K562 (cell line): ENCODE measurements around the gene CLGN. TPM values are rescaled to one million over a fixed set of nuclear protein-coding genes. Genes with fewer than 3 reads are reported as not detected.
A peak's percentile ranks its signal among the peaks of the same experiment; 100 is the strongest.

ENCODE experiments used
- CBFA2T3 ChIP-seq: fragments of 450-650 bp; IDR thresholded peaks from 2 replicates; pipeline ENCODE4 v1.6.1; 2017
- DMBX1 ChIP-seq: fragments of 250-450 bp; sonication (Bioruptor Pico); IDR thresholded peaks from 2 replicates; pipeline ENCODE4 v1.8.0; 2022; ENCODE audit warnings: inconsistent platforms, mild to moderate bottlenecking, moderate library complexity, borderline replicate concordance
- EP300 ChIP-seq: IDR thresholded peaks from 2 replicates; pipeline ENCODE4 v1.6.1; 2012; ENCODE audit warnings: low read length, improper control_type of control experiment
- EP400 ChIP-seq: fragments of 450-650 bp; IDR thresholded peaks from 2 replicates; pipeline ENCODE4 v1.6.1; 2017; ENCODE audit warnings: antibody characterized with exemption, mild to moderate bottlenecking, moderate library complexity
- FOXP1 ChIP-seq: sonication (generic); formaldehyde crosslinking; IDR thresholded peaks from 2 replicates; pipeline ENCODE4 v1.8.0; 2022; ENCODE audit warnings: mild to moderate bottlenecking, missing genetic modification reagents
- GABPB2 ChIP-seq: fragments of 250-450 bp; sonication (Bioruptor Pico); conservative IDR thresholded peaks from 2 replicates; pipeline ENCODE4 v1.5.1; 2021; ENCODE audit warnings: mild to moderate bottlenecking
- GMEB1 ChIP-seq: fragments of 250-450 bp; sonication (Bioruptor Pico); IDR thresholded peaks from 2 replicates; pipeline ENCODE4 v1.4.0; 2020; ENCODE audit warnings: mild to moderate bottlenecking
- HMGN3 ChIP-seq: IDR thresholded peaks from 2 replicates; pipeline ENCODE4 v1.6.1; 2011; ENCODE audit warnings: borderline replicate concordance, low read depth, mild to moderate bottlenecking, mixed read lengths, low read length; ENCODE audit not compliant: insufficient read length; ENCODE audit errors: extremely low read depth
- PPARD ChIP-seq: fragments of 250-450 bp; sonication (Bioruptor Pico); IDR thresholded peaks from 2 replicates; pipeline ENCODE4 v1.8.0; 2022; ENCODE audit warnings: inconsistent platforms, mild to moderate bottlenecking, moderate library complexity
- SMARCE1 ChIP-seq: fragments of 450-650 bp; IDR thresholded peaks from 2 replicates; pipeline ENCODE4 v1.7.1; 2016; ENCODE audit warnings: mild to moderate bottlenecking
- SNRNP70 ChIP-seq: fragments of 200-400 bp; formaldehyde crosslinking; optimal IDR thresholded peaks from 2 replicates; pipeline ENCODE3; 2017; ENCODE audit warnings: low read depth, low read length
- TEAD2 ChIP-seq: fragments of 450-650 bp; IDR thresholded peaks from 2 replicates; pipeline ENCODE4 v1.6.1; 2016; ENCODE audit warnings: missing genetic modification characterization, control low read depth, missing compliant biosample characterization
- ZNF23 ChIP-seq: fragments of 250-450 bp; sonication (Bioruptor Pico); IDR thresholded peaks from 2 replicates; pipeline ENCODE4 v1.4.0; 2020; ENCODE audit warnings: mild to moderate bottlenecking
- ZNF445 ChIP-seq: fragments of 250-450 bp; sonication (Bioruptor Pico); IDR thresholded peaks from 2 replicates; pipeline ENCODE4 v1.4.0; 2020; ENCODE audit warnings: low read depth, mild to moderate bottlenecking, moderate library complexity
- polyA plus RNA-seq, 8 experiments: library from polyadenylated mRNA; depleted of rRNA in 4 of 8; stranded (reverse) in 5 of 8; unstranded in 3 of 8; fragments of >200 nt; fragmentation: Nextera tagmentation in 2 of 8; fragmentation: Illumina TruSeq in 1 of 8; extraction: Ambion mirVana in 2 of 8; extraction: Trizol in 1 of 8; gene quantifications; 2 replicates each; pipeline versions ENCODE4 v1.2.1 to v1.2.3, GENCODE V29; 2011 to 2014; ENCODE audit warnings: inconsistent platforms in 1 of 8, missing spikeins in 1 of 8
- total RNA-seq, 7 experiments: library from RNA; depleted of rRNA in 6 of 7; stranded (reverse); fragments of >200 nt in 6 of 7; fragmentation: Illumina TruSeq in 2 of 7; extraction: Trizol in 2 of 7; gene quantifications; 2 replicates each; pipeline versions ENCODE4 v1.2.1 to v1.2.3, GENCODE V29; 2011 to 2021; ENCODE audit warnings: low replicate concordance in 1 of 7
- TF ChIP-seq, protein P1 (sequence below): sonication (generic); formaldehyde crosslinking; IDR thresholded peaks from 2 replicates; pipeline ENCODE4 v1.8.0; 2022; ENCODE audit warnings: missing genetic modification reagents, mild to moderate bottlenecking, borderline replicate concordance

CLGN gene
- total and polyA plus RNA-seq, 9 of the 15 experiments (the other 6 are each of a cell fraction or from before 2014, with no cell fraction given), result 0.22 to 3.6 (median 2.7) TPM

DNA sequence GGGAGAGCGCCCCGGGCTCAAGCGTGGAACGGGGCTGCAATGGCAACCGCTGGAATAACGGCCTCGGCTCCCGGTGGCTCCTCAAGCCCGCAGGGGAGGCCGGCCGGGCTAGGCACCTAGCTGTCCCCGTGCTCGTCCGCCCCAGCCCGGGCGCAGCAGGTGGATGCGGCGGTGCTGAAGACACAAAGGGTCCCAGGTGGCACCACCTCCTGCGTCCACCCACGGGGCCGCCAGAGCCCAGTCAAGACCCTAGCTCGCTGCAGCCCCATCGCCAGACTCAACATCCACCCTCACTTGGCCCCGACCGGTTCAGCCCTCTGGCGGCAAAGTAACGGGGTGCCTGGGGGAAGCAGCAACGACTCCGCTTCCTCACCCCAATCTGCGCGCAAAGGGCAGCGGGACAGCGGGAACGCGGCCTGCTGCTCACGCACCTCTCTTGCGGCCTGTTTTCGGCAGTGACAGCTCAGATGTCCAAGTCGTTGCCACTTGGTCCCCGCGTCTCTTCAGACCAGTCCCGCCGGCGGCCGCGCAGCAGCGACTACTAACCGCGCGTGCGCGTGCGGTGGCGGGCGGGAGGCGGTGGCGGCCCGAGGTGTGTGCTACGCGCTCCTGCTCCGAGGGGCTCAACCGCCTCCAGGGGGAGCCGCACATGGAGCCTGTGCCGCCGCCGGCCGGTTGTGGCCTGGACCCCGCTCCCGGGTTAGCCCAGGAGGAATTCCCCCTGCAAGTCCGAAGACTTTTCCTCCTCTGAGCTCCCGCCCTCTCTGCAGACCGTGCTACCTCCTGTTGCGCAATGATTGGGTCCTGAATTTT lies at the start of gene CLGN (continued):
- TF ChIP-seq TEAD2 (tag) (no peak), GMEB1 (CRISPR knock-in tag) (no peak), GABPB2 (CRISPR knock-in tag) (no peak), PPARD (no peak), FOXP1 (CRISPR knock-in tag) (no peak), ZNF445 (CRISPR knock-in tag) (no peak), SNRNP70 (no peak), HMGN3 (peak; percentile 67), SMARCE1 (no peak), EP400 (peak; percentile 51; the same call in 1 of the 2 replicates), DMBX1 (no peak), EP300 (no peak; the same call in 1 of the 2 replicates), CBFA2T3 (no peak), ZNF23 (CRISPR knock-in tag) (no peak)
- TF ChIP-seq, protein P1, sequence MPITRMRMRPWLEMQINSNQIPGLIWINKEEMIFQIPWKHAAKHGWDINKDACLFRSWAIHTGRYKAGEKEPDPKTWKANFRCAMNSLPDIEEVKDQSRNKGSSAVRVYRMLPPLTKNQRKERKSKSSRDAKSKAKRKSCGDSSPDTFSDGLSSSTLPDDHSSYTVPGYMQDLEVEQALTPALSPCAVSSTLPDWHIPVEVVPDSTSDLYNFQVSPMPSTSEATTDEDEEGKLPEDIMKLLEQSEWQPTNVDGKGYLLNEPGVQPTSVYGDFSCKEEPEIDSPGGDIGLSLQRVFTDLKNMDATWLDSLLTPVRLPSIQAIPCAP (CRISPR knock-in tag), result no peak
